Uterus (tissue), 4 donors: ENCODE results near the gene CAPN11. TPM values are rescaled to one million over a fixed set of nuclear protein-coding genes. Genes with fewer than 3 reads are reported as not detected.

ENCODE experiments used
- DNase-seq, 2 donors: peaks; one replicate each; pipeline ENCODE4 v3.0.0-alpha.2; 2019 to 2020
- H3K27ac ChIP-seq, 2 donors: fragments of 200-600 bp; sonication (generic); 1 replicate in 1 of 2; 2 replicates in 1 of 2; pipeline ENCODE4 v1.5.1; 2016 to 2018
- H3K27me3 ChIP-seq, 2 donors: fragments of 200-600 bp; sonication (generic); one replicate each; pipeline ENCODE4 v1.5.1; 2018 to 2019; ENCODE audit warnings: control low read depth in 1 of 2
- H3K36me3 ChIP-seq, 2 donors: fragments of 200-600 bp; sonication (generic); one replicate each; pipeline ENCODE4 v1.5.1; 2019; ENCODE audit warnings: control low read depth in 1 of 2
- H3K4me1 ChIP-seq, 2 donors: fragments of 200-600 bp; sonication (generic); one replicate each; pipeline ENCODE4 v1.5.1; 2018 to 2019; ENCODE audit warnings: control low read depth in 1 of 2
- H3K4me3 ChIP-seq, 2 donors: fragments of 200-600 bp; sonication (generic); 1 replicate in 1 of 2; 2 replicates in 1 of 2; pipeline ENCODE4 v1.5.1; 2018 to 2019; ENCODE audit warnings: mild to moderate bottlenecking in 1 of 2
- H3K9me3 ChIP-seq, 2 donors: fragments of 200-600 bp; sonication (generic); one replicate each; pipeline ENCODE4 v1.5.1; 2019; ENCODE audit warnings: control low read depth in 1 of 2
- CTCF ChIP-seq, 4 experiments: fragments of 200-600 bp in 2 of 4; fragments of 450-650 bp in 2 of 4; sonication (generic) in 2 of 4; IDR thresholded peaks; one replicate each; pipeline ENCODE4 v1.5.1; 2016 to 2019; ENCODE audit warnings: antibody characterized with exemption in 4 of 4, mild to moderate bottlenecking in 2 of 4, moderate library complexity in 1 of 4
- POLR2A ChIP-seq, 2 donors: fragments of 450-650 bp; IDR thresholded peaks; one replicate each; pipeline ENCODE4 v1.6.1; 2016; ENCODE audit warnings: antibody characterized with exemption in 2 of 2, mild to moderate bottlenecking in 1 of 2, moderate library complexity in 1 of 2
- intact Hi-C: fragments of 100-400 bp; cut with DNase I; formaldehyde crosslinking; loops from one replicate; pipeline ENCODE4 v1.15.1; 2023; ENCODE audit warnings: low total_unique reads
- total RNA-seq, 4 donors: library from RNA; depleted of rRNA in 3 of 4; stranded (reverse); fragments of >200 nt in 3 of 4; gene quantifications; one replicate each; pipeline versions ENCODE4 v1.1.0 to v1.2.4, GENCODE V29; 2014 to 2023
- donor health status: DM: yes; HTN: yes; CAD: no.

Gene CAPN11
- total RNA-seq, 4 donors from 2014 or later, result 1.5 TPM; not detected in 3

- TF ChIP-seq CTCF (IDR thresholded peaks at IDR 0.05) (no peak), POLR2A (IDR thresholded peaks at IDR 0.05) (no peak)
- intact Hi-C loops, result no loop called here
- H3K4me3 ChIP-seq, result no peak overlapping the region
- H3K27ac ChIP-seq, result peak overlapping the region; percentile 89 to 91
- H3K27me3 ChIP-seq, result no peaks in the 10 kb centered on the region
- H3K36me3 ChIP-seq, result no peaks in the 10 kb centered on the region
- no peak for DNase-seq
- peaks cover 0 to 31% of the 10 kb centered on the region in 2 donors for H3K4me1 ChIP-seq
- H3K9me3 ChIP-seq, result no peaks in the 10 kb centered on the region
These were observed 66.3 kb downstream of the CAPN11 start for GRCh38 chr6:44224965-44225305.

- peaks cover 0 to 31% of the 10 kb centered on the region in 2 donors for H3K4me1 ChIP-seq
These were observed 67.1 kb downstream of the CAPN11 start for GRCh38 chr6:44225579-44226325.

GRCh38 chr6:44226368-44227147 lies 67.9 kb downstream of the CAPN11 start:
- intact Hi-C loops, result no loop called here
- no peaks in the 10 kb centered on the region for H3K9me3 ChIP-seq
- peaks cover 0 to 28% of the 10 kb centered on the region in 2 donors for H3K4me1 ChIP-seq
- TF ChIP-seq CTCF (IDR thresholded peaks at IDR 0.05) (no peak), POLR2A (IDR thresholded peaks at IDR 0.05) (no peak)
- H3K36me3 ChIP-seq, result no peaks in the 10 kb centered on the region
- no peaks in the 10 kb centered on the region for H3K27me3 ChIP-seq
- H3K4me3 ChIP-seq, result peak overlapping the region in 1 of 2 donors; percentile 1
- peak overlapping the region; percentile 85 to 91 for H3K27ac ChIP-seq
- DNase-seq, result peak in 1 of 2 donors; percentile 44

More at GRCh38 chr6:44225579-44226325, 67.1 kb downstream of the CAPN11 start:
- Histone ChIP-seq H3K9me3 (no peaks in the 10 kb centered on the region), H3K27ac (peak overlapping the region; percentile 85 to 91), H3K4me3 (no peak overlapping the region), H3K36me3 (no peaks in the 10 kb centered on the region), H3K27me3 (no peaks in the 10 kb centered on the region)
- TF ChIP-seq CTCF (IDR thresholded peaks at IDR 0.05) (no peak), POLR2A (IDR thresholded peaks at IDR 0.05) (no peak)
- intact Hi-C loops, result no loop called here
- DNase-seq, result no peak

GRCh38 chr6:44227148-44227793 lies 68.7 kb downstream of the CAPN11 start:
- intact Hi-C loops, result no loop called here
- no peak for DNase-seq
- Histone ChIP-seq H3K9me3 (no peaks in the 10 kb centered on the region), H3K27me3 (no peaks in the 10 kb centered on the region), H3K4me1 (peaks cover 0 to 24% of the 10 kb centered on the region in 2 donors), H3K36me3 (no peaks in the 10 kb centered on the region), H3K27ac (peak overlapping the region; percentile 85 to 91), H3K4me3 (peak overlapping the region in 1 of 2 donors; percentile 1)
- TF ChIP-seq POLR2A (IDR thresholded peaks at IDR 0.05), result no peak
- TF ChIP-seq CTCF (IDR thresholded peaks at IDR 0.05), result no peak
